H1 (cell line): ENCODE measurements around the gene C7orf25. TPM values are rescaled to one million over a fixed set of nuclear protein-coding genes. Genes with fewer than 3 reads are reported as not detected.

Experiments
- CTCF ChIA-PET: fragments of 300-600 bp; sonication (Branson Sonifier 250); formaldehyde crosslinking; loops from one replicate; lab custom pipeline; 2021; ENCODE audit not compliant: partially characterized antibody; lab: Charles Lee
- POLR2A ChIA-PET: fragments of 300-600 bp; sonication (Branson Sonifier 250); formaldehyde crosslinking; loops from one replicate; lab custom pipeline; 2021; ENCODE audit warnings: inconsistent platforms; ENCODE audit not compliant: partially characterized antibody; lab: Charles Lee
- DNase-seq, 2 experiments: peaks; one replicate each; pipeline versions ENCODE4 v3.0.0 to v3.0.0-alpha.2; 2010 to 2022; ENCODE audit warnings: low spot score in 2 of 2, low read depth in 1 of 2, mixed read lengths in 1 of 2
- FAIRE-seq: peaks from 2 replicates; lab custom pipeline; 2011; peaks lifted over from hg19 to GRCh38; lab: Jason Lieb, UNC
- H2AFZ ChIP-seq: 2 replicates; pipeline ENCODE4 v1.8.1; 2012; ENCODE audit warnings: low read length, inconsistent platforms
- H2AK5ac ChIP-seq: 2 replicates; pipeline ENCODE4 v1.6.1; 2013; ENCODE audit warnings: low read depth, low read length
- H2BK120ac ChIP-seq: replicated peaks from 2 replicates; pipeline ENCODE3; 2013; ENCODE audit warnings: low read depth, low read length, inconsistent platforms
- H2BK12ac ChIP-seq: 2 replicates; pipeline ENCODE4 v1.6.1; 2013; ENCODE audit warnings: low read depth, low read length
- H2BK15ac ChIP-seq: 2 replicates; pipeline ENCODE4 v1.6.1; 2013; ENCODE audit warnings: low read length
- H2BK20ac ChIP-seq: 2 replicates; pipeline ENCODE4 v1.6.1; 2013; ENCODE audit warnings: low read length
- H2BK5ac ChIP-seq: 2 replicates; pipeline ENCODE4 v1.6.1; 2013; ENCODE audit warnings: low read depth, low read length
- H3K14ac ChIP-seq: 2 replicates; pipeline ENCODE4 v1.6.1; 2013; ENCODE audit warnings: inconsistent platforms; ENCODE audit not compliant: insufficient read length
- H3K18ac ChIP-seq: 2 replicates; pipeline ENCODE4 v1.6.1; 2013; ENCODE audit warnings: low read length; ENCODE audit errors: extremely low read depth
- H3K23ac ChIP-seq: 2 replicates; pipeline ENCODE4 v1.6.1; 2013; ENCODE audit warnings: inconsistent platforms; ENCODE audit not compliant: insufficient read length
- H3K23me2 ChIP-seq: 2 replicates; pipeline ENCODE4 v1.6.1; 2013; ENCODE audit warnings: low read depth, low read length
- H3K27ac ChIP-seq: 2 replicates; pipeline ENCODE4 v1.6.1; 2011; ENCODE audit warnings: low read depth, low read length, inconsistent platforms
- H3K27me3 ChIP-seq, 4 experiments: replicated peaks in 1 of 4; 1 replicate in 1 of 4; 2 replicates in 3 of 4; pipeline versions ENCODE4 v1.6.1 to v1.8.1; 2011 to 2013; ENCODE audit warnings: low read length in 3 of 4, mild to moderate bottlenecking in 3 of 4, inconsistent platforms in 2 of 4, mixed read lengths in 2 of 4, moderate library complexity in 1 of 4; ENCODE audit not compliant: control insufficient read depth in 3 of 4, insufficient read depth in 3 of 4; ENCODE audit errors: extremely low read depth in 1 of 4
- H3K36me3 ChIP-seq, 4 experiments: 2 replicates each; pipeline versions ENCODE4 v1.6.1 to v1.8.1; 2011 to 2013; ENCODE audit warnings: mild to moderate bottlenecking in 4 of 4, low read length in 3 of 4, moderate library complexity in 2 of 4, control low read depth in 1 of 4, inconsistent platforms in 1 of 4; ENCODE audit not compliant: insufficient read depth in 4 of 4, control insufficient read depth in 2 of 4
- H3K4ac ChIP-seq: replicated peaks from 2 replicates; pipeline ENCODE3; 2013; ENCODE audit warnings: low read length, low read depth, mixed read lengths, inconsistent platforms; ENCODE audit not compliant: insufficient read length
- H3K4me1 ChIP-seq, 4 experiments: replicated peaks in 1 of 4; 1 replicate in 1 of 4; 2 replicates in 3 of 4; pipeline versions ENCODE4 v1.6.1 to v1.8.1; 2011 to 2013; ENCODE audit warnings: low read length in 3 of 4, inconsistent platforms in 2 of 4, mixed read lengths in 1 of 4; ENCODE audit not compliant: insufficient read depth in 4 of 4, control insufficient read depth in 3 of 4
- H3K4me2 ChIP-seq, 2 experiments: 2 replicates each; pipeline versions ENCODE4 v1.6.1 to v1.8.1; 2011 to 2013; ENCODE audit warnings: low read depth in 2 of 2, low read length in 2 of 2, control low read depth in 1 of 2, inconsistent platforms in 1 of 2, mild to moderate bottlenecking in 1 of 2; ENCODE audit not compliant: insufficient read depth in 1 of 2
- H3K4me3 ChIP-seq, 4 experiments: fragments of 200-600, 300-600 bp in 1 of 4; sonication (generic), shearing (Covaris generic), sonication (Bioruptor Twin) in 1 of 4; 2 replicates each; pipeline versions ENCODE4 v1.5.1 to v1.8.1; 2011 to 2016; ENCODE audit warnings: low read length in 4 of 4, low read depth in 3 of 4, control low read depth in 2 of 4, inconsistent platforms in 2 of 4, mild to moderate bottlenecking in 2 of 4, mixed read lengths in 1 of 4, moderate library complexity in 1 of 4; ENCODE audit not compliant: insufficient read depth in 2 of 4; ENCODE audit errors: extremely low read depth in 1 of 4
- H3K56ac ChIP-seq: replicated peaks from 2 replicates; pipeline ENCODE3; 2013; ENCODE audit warnings: low read depth, mild to moderate bottlenecking, mixed read lengths, low read length, inconsistent platforms; ENCODE audit not compliant: insufficient read length
- H3K79me1 ChIP-seq: 2 replicates; pipeline ENCODE4 v1.6.1; 2013; ENCODE audit warnings: low read depth, low read length, control low read depth
- H3K79me2 ChIP-seq, 2 experiments: 2 replicates each; pipeline versions ENCODE4 v1.6.1 to v1.8.1; 2012 to 2013; ENCODE audit warnings: low read length in 2 of 2, mild to moderate bottlenecking in 2 of 2, inconsistent platforms in 1 of 2; ENCODE audit not compliant: insufficient read depth in 2 of 2, control insufficient read depth in 1 of 2
- H3K9ac ChIP-seq, 4 experiments: replicated peaks in 1 of 4; 1 replicate in 1 of 4; 2 replicates in 3 of 4; pipeline versions ENCODE4 v1.6.1 to v1.8.1; 2011 to 2013; ENCODE audit warnings: low read depth in 3 of 4, low read length in 3 of 4, control low read depth in 2 of 4, mild to moderate bottlenecking in 2 of 4, moderate library complexity in 2 of 4, inconsistent platforms in 1 of 4; ENCODE audit errors: extremely low read depth in 1 of 4
- H3K9me3 ChIP-seq, 2 experiments: 2 replicates each; pipeline versions ENCODE4 v1.6.1 to v1.8.1; 2012 to 2013; ENCODE audit warnings: mild to moderate bottlenecking in 2 of 2, moderate library complexity in 2 of 2, control low read depth in 1 of 2, inconsistent platforms in 1 of 2, low read depth in 1 of 2, low read length in 1 of 2, mixed read lengths in 1 of 2; ENCODE audit not compliant: insufficient read depth in 2 of 2
- H4K20me1 ChIP-seq, 2 experiments: replicated peaks in 1 of 2; 2 replicates each; pipeline versions ENCODE3 to v1.8.1; 2011 to 2013; ENCODE audit warnings: inconsistent platforms in 2 of 2, low read length in 2 of 2, mild to moderate bottlenecking in 1 of 2; ENCODE audit not compliant: insufficient read depth in 2 of 2, control insufficient read depth in 1 of 2
- H4K5ac ChIP-seq: 2 replicates; pipeline ENCODE4 v1.6.1; 2013; ENCODE audit warnings: low read length, low read depth, mixed read lengths, inconsistent platforms; ENCODE audit not compliant: insufficient read length
- H4K8ac ChIP-seq: 2 replicates; pipeline ENCODE4 v1.8.0; 2013; ENCODE audit warnings: mild to moderate bottlenecking, moderate library complexity, low read length, inconsistent platforms; ENCODE audit not compliant: insufficient read depth; ENCODE audit errors: extremely low read depth
- H4K91ac ChIP-seq: replicated peaks from 2 replicates; pipeline ENCODE3; 2013; ENCODE audit warnings: low read length, mixed read lengths, inconsistent platforms; ENCODE audit not compliant: insufficient read length
- RAD21 ChIP-seq, 2 experiments: IDR thresholded peaks in 1 of 2; conservative IDR thresholded peaks in 1 of 2; 2 replicates each; pipeline ENCODE4 v1.6.1; 2011; ENCODE audit warnings: low read depth in 2 of 2, low read length in 2 of 2, improper control_type of control experiment in 1 of 2, inconsistent platforms in 1 of 2, mild to moderate bottlenecking in 1 of 2, moderate library complexity in 1 of 2
- SP1 ChIP-seq: IDR thresholded peaks from 2 replicates; pipeline ENCODE4 v1.6.1; 2011; ENCODE audit warnings: low read depth, low read length
- SP4 ChIP-seq: IDR thresholded peaks from 2 replicates; pipeline ENCODE4 v1.6.1; 2012; ENCODE audit warnings: low read length, inconsistent platforms
- SRF ChIP-seq: IDR thresholded peaks from 2 replicates; pipeline ENCODE4 v1.6.1; 2011; ENCODE audit warnings: mild to moderate bottlenecking, low read depth, low read length, moderate library complexity
- WGBS, 2 experiments: shearing (Covaris generic) in 1 of 2; methylation state at CpG; one replicate each; pipeline versions ENCODE4 v1.1.6 to v1.1.7; 2013 to 2015; ENCODE audit warnings: low lambda C conversion rate in 2 of 2, mixed read lengths in 2 of 2, inconsistent platforms in 1 of 2, low coverage in 1 of 2, missing lambda C conversion rate in 1 of 2; ENCODE audit not compliant: insufficient replicate concordance in 2 of 2, insufficient coverage in 1 of 2, insufficient read length in 1 of 2; ENCODE audit errors: extremely low coverage in 1 of 2, missing lambda C conversion rate in 1 of 2; 5-methylcytosine and 5-hydroxymethylcytosine counted together
- polyA plus RNA-seq, 7 experiments: library from polyadenylated mRNA; depleted of rRNA in 3 of 7; stranded (reverse) in 5 of 7; unstranded in 2 of 7; fragments of >200 nt in 5 of 7; fragments of 200-250 nt in 2 of 7; gene quantifications; 1 replicate in 5 of 7; 2 replicates in 1 of 7; 4 replicates in 1 of 7; pipeline versions ENCODE4 v1.2.1 to v1.2.3, GENCODE V29; 2011 to 2013; ENCODE audit warnings: missing spikeins in 2 of 7, mixed read lengths in 2 of 7
- total RNA-seq: library from RNA; stranded (reverse); fragmentation: NEBNext Ultra II Directional; extraction: Animal tissue kit (Norgen Biotek cat#: 25700); gene quantifications from 2 replicates; pipeline ENCODE4 v1.2.1, GENCODE V29; 2021

Gene C7orf25
- total and polyA plus RNA-seq, 2 of the 8 experiments (the other 6 are each of a cell fraction or from before 2014, with no cell fraction given), result 0.70 to 4.5 TPM

DNA sequence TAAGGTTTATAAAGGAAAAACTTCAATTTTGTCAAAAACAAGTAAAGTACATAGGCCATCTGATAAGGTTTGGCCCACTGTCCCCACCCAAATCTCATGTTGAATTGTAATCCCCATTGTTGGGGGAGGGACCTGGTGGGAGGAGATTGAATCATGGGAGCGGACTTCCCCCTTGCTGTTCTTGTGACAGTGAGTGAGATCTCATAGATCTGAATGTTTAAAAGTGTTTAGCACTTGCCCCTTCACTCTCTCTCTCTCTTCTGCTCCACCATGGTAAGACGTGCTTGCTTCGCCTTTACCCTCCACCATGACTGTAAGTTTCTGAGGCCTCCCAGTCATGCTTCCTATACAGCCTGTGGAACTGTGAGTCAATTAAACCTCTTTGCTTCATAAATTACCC, 38.5 kb upstream of the C7orf25 start:
- H3K4me3 ChIP-seq, result no peak overlapping the region
- TF ChIP-seq SP4, result no peak
- no peak for TF ChIP-seq RAD21 (IDR thresholded peaks at IDR 0.05 in 1 of 2, conservative IDR thresholded peaks at IDR 0.05 in 1 of 2; ENCODE audit: low read depth in 2 of 2, low read length in 2 of 2)
- no peak for TF ChIP-seq SP1
- no peak for TF ChIP-seq SRF
- H3K23ac ChIP-seq, result no peak overlapping the region
- no peak overlapping the region for H3K14ac ChIP-seq
- no peak overlapping the region for H3K18ac ChIP-seq
- H3K56ac ChIP-seq, result no peak overlapping the region
- H3K27ac ChIP-seq, result no peak overlapping the region
- H4K8ac ChIP-seq, result no peak overlapping the region
- no peaks in the 10 kb centered on the region for H3K27me3 ChIP-seq
- no peak overlapping the region for H4K5ac ChIP-seq
- ChIA-PET POLR2A (no interaction called here), CTCF (interaction anchor here (0.6 to 2.3 kb wide), 2 partner anchors 9 to 332 kb away, joined by 3 to 7 read pairs; no protein-coding TSS in a partner anchor)
- no peak overlapping the region for H2BK5ac ChIP-seq
- no peaks in the 10 kb centered on the region; a peak in 1 of 4 replicates for H3K9me3 ChIP-seq
- H3K9ac ChIP-seq, result no peak overlapping the region
- no peak overlapping the region for H2BK15ac ChIP-seq
- no peaks in the 10 kb centered on the region for H4K20me1 ChIP-seq
- no peak for DNase-seq
- no peaks in the 10 kb centered on the region for H3K79me1 ChIP-seq
- no peaks in the 10 kb centered on the region for H3K79me2 ChIP-seq
- H2AK5ac ChIP-seq, result no peak overlapping the region
- no peaks in the 10 kb centered on the region for H3K36me3 ChIP-seq
- H3K23me2 ChIP-seq, result no peaks in the 10 kb centered on the region
- no peak for FAIRE-seq
- no peak overlapping the region for H4K91ac ChIP-seq
- H2BK20ac ChIP-seq, result no peak overlapping the region
- WGBS, 2 experiments, result 65% methylated on average over 3 of the region's 3 CpGs; no CpG with 5 or more reads in 1 of the 2 experiments
- no peaks in the 10 kb centered on the region for H3K4me1 ChIP-seq
- H3K4me2 ChIP-seq, result no peak overlapping the region
- H2BK12ac ChIP-seq, result no peak overlapping the region
- no peak overlapping the region for H3K4ac ChIP-seq
- no peak overlapping the region for H2BK120ac ChIP-seq
- no peak overlapping the region for H2AFZ ChIP-seq
